IPS DF 6.9 (cell line): Measurements from ENCODE around the gene RASAL3.

Experiments used
- DNase-seq: peaks from one replicate; pipeline ENCODE4 v3.0.0-alpha.2; 2013; ENCODE audit warnings: low read depth, low spot score
- H3K27ac ChIP-seq: one replicate; pipeline ENCODE4 v1.5.1; 2013; ENCODE audit warnings: low read length, control low read depth
- H3K27me3 ChIP-seq: 2 replicates; pipeline ENCODE4 v1.6.1; 2013; ENCODE audit warnings: mild to moderate bottlenecking, low read length; ENCODE audit not compliant: control insufficient read depth, insufficient read depth
- H3K36me3 ChIP-seq: 2 replicates; pipeline ENCODE4 v1.6.1; 2013; ENCODE audit warnings: low read length; ENCODE audit not compliant: control insufficient read depth, insufficient read depth
- H3K4me1 ChIP-seq: 2 replicates; pipeline ENCODE4 v1.6.1; 2013; ENCODE audit warnings: low read length; ENCODE audit not compliant: control insufficient read depth, insufficient read depth
- H3K4me3 ChIP-seq: 2 replicates; pipeline ENCODE4 v1.5.1; 2013; ENCODE audit warnings: mild to moderate bottlenecking, low read length
- H3K9me3 ChIP-seq: 2 replicates; pipeline ENCODE4 v1.6.1; 2013; ENCODE audit warnings: low read length, inconsistent platforms; ENCODE audit not compliant: control insufficient read depth, insufficient read depth
- WGBS: extraction: QIAGEN DNeasy Blood & Tissue Kit; methylation state at CpG from one replicate; pipeline ENCODE4 v1.1.7; 2013; ENCODE audit warnings: mixed read lengths, missing lambda C conversion rate; ENCODE audit not compliant: insufficient read length, insufficient coverage; 5-methylcytosine and 5-hydroxymethylcytosine counted together

RASAL3 gene

DNA sequence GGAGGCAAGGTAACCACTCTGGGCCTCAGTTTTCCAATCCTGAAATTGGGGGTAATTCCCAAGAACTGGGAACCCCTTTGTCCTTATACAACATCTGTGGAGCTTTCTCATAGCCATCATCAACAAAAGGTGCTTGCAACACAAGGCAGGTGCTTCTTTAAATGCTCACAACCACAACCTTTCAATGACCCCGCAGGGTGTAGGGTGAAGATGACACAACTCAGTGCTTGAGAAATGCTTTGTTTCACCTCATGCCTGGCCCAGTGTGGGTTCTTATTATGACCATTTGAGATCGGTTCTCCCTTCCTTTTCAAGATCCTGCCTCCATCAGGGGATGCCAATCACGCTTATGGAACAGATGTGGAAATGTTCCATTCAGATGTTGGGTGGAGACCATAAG, 23.0 kb downstream of the RASAL3 start:
- Histone ChIP-seq H3K27me3 (no peaks in the 10 kb centered on the region), H3K4me3 (no peak overlapping the region), H3K36me3 (no peaks in the 10 kb centered on the region), H3K4me1 (no peaks in the 10 kb centered on the region; the same call in 1 of the 2 replicates), H3K27ac (no peak overlapping the region), H3K9me3 (no peaks in the 10 kb centered on the region)
- no CpG with 5 or more reads among the region's 3 CpGs for WGBS
- DNase-seq: no peak

DNA sequence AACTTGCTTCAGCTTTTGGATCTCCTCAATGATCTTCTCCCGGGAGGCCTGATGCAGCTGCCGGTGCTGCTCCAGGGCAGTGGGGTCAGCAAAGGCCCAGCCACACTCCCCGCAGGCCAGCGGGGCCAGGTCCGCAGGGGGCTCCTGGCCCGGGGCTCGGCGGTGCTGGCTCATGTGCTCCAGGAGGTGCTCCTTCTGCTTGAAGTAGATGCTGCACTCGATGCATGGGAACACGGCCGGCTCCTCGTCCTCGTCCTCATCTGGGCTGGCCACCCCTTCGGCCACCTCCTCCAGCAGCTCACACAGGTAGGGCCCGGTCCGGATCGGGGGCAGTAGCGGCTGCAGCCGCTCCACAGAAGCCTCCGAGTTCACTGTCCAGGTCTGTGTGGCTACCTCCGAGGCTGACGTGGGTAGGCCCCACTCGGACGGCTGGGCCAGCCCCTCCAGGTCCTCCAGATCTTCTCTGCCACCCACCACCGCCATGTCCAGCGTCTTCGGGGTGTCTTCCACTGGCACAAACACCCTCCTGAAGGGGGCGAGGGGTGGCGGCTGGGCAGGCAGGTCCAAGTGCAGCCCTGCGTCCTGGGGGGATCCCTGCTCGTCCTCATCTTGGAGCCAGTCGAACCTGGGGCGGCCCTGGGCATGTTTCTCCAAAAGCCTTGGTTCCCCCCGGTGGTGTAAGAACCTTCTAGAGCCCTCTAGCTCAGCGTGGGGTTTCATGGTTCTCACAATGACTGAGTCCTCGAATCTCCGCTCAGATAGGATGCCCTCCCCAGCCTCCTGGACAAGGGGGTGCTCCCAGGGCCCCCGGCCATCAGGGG, 24.3 kb downstream of the RASAL3 start:
- Histone ChIP-seq H3K27ac (no peak overlapping the region), H3K4me3 (no peak overlapping the region), H3K36me3 (no peaks in the 10 kb centered on the region), H3K9me3 (no peaks in the 10 kb centered on the region), H3K27me3 (no peaks in the 10 kb centered on the region), H3K4me1 (no peaks in the 10 kb centered on the region; the same call in 1 of the 2 replicates)
- no CpG with 5 or more reads among the region's 38 CpGs for WGBS
- no peak for DNase-seq

GRCh38 chr19:15439078-15439799, 25.1 kb downstream of the RASAL3 start:
- DNase-seq: no peak
- WGBS: no CpG with 5 or more reads among the region's 25 CpGs
- H3K36me3 ChIP-seq: no peaks in the 10 kb centered on the region
- no peaks in the 10 kb centered on the region for H3K27me3 ChIP-seq
- H3K4me3 ChIP-seq: no peak overlapping the region; the same call in 1 of the 2 replicates
- no peak overlapping the region for H3K27ac ChIP-seq
- H3K9me3 ChIP-seq: no peaks in the 10 kb centered on the region
- H3K4me1 ChIP-seq: no peaks in the 10 kb centered on the region; the same call in 1 of the 2 replicates

- Histone ChIP-seq H3K27me3 (no peaks in the 10 kb centered on the region), H3K4me1 (no peaks in the 10 kb centered on the region; the same call in 1 of the 2 replicates), H3K4me3 (no peak overlapping the region), H3K27ac (no peak overlapping the region), H3K36me3 (no peaks in the 10 kb centered on the region), H3K9me3 (no peaks in the 10 kb centered on the region)
- no CpG with 5 or more reads among the region's 27 CpGs for WGBS
- no peak for DNase-seq
Measured at GRCh38 chr19:15438577-15438976, 25.8 kb downstream of the RASAL3 start.

- Histone ChIP-seq H3K27me3 (no peaks in the 10 kb centered on the region), H3K27ac (no peak overlapping the region), H3K9me3 (no peaks in the 10 kb centered on the region), H3K4me1 (peaks cover 1% of the 10 kb centered on the region), H3K36me3 (no peaks in the 10 kb centered on the region), H3K4me3 (no peak overlapping the region)
- WGBS: no CpG with 5 or more reads among the region's 2 CpGs
- no peak for DNase-seq
Measured at GRCh38 chr19:15438124-15438496, 26.2 kb downstream of the RASAL3 start.

GRCh38 chr19:15437355-15438123, 26.8 kb downstream of the RASAL3 start:
- DNase-seq: no peak
- WGBS: no CpG with 5 or more reads among the region's 10 CpGs
- no peaks in the 10 kb centered on the region for H3K27me3 ChIP-seq
- no peaks in the 10 kb centered on the region for H3K9me3 ChIP-seq
- H3K27ac ChIP-seq: no peak overlapping the region
- H3K4me3 ChIP-seq: no peak overlapping the region
- peaks cover 1% of the 10 kb centered on the region for H3K4me1 ChIP-seq
- H3K36me3 ChIP-seq: no peaks in the 10 kb centered on the region

- H3K4me3 ChIP-seq: no peak overlapping the region
Measured at GRCh38 chr19:15436826-15437110, 27.6 kb downstream of the RASAL3 start.

GRCh38 chr19:15436012-15436825, 28.1 kb downstream of the RASAL3 start:
- DNase-seq: no peak
- Histone ChIP-seq H3K27ac (no peak overlapping the region), H3K9me3 (no peaks in the 10 kb centered on the region), H3K4me3 (no peak overlapping the region), H3K4me1 (peaks cover 5% of the 10 kb centered on the region), H3K27me3 (no peaks in the 10 kb centered on the region), H3K36me3 (no peaks in the 10 kb centered on the region)
- WGBS: no CpG with 5 or more reads among the region's 10 CpGs

More at GRCh38 chr19:15436826-15437110, 27.6 kb downstream of the RASAL3 start:
- Histone ChIP-seq H3K4me1 (peaks cover 2% of the 10 kb centered on the region), H3K27me3 (no peaks in the 10 kb centered on the region), H3K36me3 (no peaks in the 10 kb centered on the region), H3K27ac (no peak overlapping the region), H3K9me3 (no peaks in the 10 kb centered on the region)
- DNase-seq: no peak
- no CpG with 5 or more reads among the region's 15 CpGs for WGBS

DNA sequence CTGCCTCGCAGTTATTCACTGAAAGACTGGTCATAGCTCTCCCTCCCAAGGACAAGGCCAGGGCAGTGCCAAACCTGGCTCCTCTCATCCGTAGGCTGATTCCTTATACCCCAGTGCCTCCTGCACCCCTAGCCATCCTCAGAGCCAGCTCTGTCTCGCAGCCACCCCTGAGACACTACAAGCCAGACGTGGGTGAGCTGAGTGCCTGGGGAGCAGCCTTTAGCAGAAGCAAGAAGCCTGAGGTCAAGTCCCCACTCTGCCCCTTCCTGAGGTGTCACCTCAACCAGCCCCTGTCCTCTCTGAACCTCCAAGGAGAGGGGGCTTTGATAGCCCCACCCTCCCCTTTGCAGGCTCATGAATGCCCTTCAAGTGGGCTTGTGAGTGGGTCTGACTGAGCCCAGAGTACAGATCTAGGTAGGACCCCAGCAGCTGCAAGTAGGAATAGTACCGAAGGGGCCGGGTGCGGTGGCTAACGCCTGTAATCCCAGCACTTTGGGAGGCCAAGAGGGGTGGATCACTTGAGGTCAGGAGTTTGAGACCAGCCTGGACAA, 30.8 kb downstream of the RASAL3 start:
- Histone ChIP-seq H3K27ac (no peak overlapping the region), H3K4me3 (peak overlapping the region; percentile 74; the same call in 1 of the 2 replicates), H3K9me3 (no peaks in the 10 kb centered on the region), H3K4me1 (peaks cover 6% of the 10 kb centered on the region), H3K27me3 (no peaks in the 10 kb centered on the region), H3K36me3 (no peaks in the 10 kb centered on the region)
- DNase-seq: no peak
- WGBS: no CpG with 5 or more reads among the region's 8 CpGs
